ENCODE measurements around the gene ORAI2. TPM values are rescaled to one million over a fixed set of nuclear protein-coding genes. Genes with fewer than 3 reads are reported as not detected.

Gene ORAI2
- total and polyA plus RNA-seq, 9 donors = 3.2 to 18.9 (median 15.6) TPM

DNA sequence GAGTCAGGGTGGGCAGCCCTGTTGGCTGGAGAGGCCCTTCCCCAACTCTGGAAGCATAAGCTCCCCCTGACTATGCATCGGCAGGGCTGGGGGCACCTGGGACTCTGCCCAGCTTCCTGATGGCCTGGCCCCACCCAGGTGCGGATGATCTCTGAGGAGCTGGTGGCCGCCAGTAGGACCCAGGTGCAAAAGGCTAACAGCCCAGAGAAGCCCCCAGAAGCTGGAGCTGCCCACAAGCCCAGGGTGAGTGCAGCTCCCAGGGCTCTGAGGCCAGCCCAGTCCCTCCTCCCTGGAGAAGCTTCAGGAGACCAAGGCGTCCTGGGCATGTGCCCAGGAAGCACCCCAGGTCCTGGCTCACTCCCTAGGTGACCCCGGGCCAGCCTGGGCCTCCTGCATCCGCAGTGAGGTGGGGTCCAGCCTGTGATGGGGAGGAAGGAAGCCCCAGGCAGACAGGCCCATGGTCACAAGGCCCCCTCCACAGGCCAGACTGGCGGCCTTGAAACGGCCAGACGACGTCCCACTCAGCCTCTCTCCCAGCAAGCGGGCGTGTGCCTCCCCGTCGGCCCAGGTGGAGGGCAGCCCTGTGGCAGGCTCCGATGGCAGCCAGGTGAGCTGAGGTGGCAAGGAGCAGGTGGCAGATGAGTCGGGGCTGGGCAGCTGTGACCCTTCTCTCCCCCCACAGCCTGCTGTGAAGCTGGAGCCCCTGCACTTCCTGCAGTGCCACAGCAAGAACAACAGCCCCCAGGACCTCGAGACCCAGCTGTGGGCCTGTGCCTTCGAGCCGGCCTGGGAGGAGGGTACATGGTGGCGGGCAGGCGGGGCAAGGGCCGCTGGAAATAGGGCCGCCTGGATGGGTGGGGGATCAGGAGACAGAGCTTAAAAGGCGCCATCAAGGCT is 34.5 kb downstream of the ORAI2 start:
- no peaks in the 10 kb centered on the region for H3K27me3 ChIP-seq
- H3K4me1 ChIP-seq (ENCODE audit: insufficient read depth) = peaks cover 14% of the 10 kb centered on the region
- no peaks in the 10 kb centered on the region for H3K36me3 ChIP-seq
- WGBS, 3 donors = 72 to 86% (median 82%) methylated on average over 23 to 24 of the region's 24 CpGs
- no peaks in the 10 kb centered on the region for H3K9me3 ChIP-seq
- no peak overlapping the region for H3K4me3 ChIP-seq
- H3K27ac ChIP-seq = no peak overlapping the region
- TF ChIP-seq EP300 (IDR thresholded peaks at IDR 0.05) (no peak), POLR2A (IDR thresholded peaks at IDR 0.05) (no peak)
- TF ChIP-seq, protein P1, sequence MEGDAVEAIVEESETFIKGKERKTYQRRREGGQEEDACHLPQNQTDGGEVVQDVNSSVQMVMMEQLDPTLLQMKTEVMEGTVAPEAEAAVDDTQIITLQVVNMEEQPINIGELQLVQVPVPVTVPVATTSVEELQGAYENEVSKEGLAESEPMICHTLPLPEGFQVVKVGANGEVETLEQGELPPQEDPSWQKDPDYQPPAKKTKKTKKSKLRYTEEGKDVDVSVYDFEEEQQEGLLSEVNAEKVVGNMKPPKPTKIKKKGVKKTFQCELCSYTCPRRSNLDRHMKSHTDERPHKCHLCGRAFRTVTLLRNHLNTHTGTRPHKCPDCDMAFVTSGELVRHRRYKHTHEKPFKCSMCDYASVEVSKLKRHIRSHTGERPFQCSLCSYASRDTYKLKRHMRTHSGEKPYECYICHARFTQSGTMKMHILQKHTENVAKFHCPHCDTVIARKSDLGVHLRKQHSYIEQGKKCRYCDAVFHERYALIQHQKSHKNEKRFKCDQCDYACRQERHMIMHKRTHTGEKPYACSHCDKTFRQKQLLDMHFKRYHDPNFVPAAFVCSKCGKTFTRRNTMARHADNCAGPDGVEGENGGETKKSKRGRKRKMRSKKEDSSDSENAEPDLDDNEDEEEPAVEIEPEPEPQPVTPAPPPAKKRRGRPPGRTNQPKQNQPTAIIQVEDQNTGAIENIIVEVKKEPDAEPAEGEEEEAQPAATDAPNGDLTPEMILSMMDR (IDR thresholded peaks at IDR 0.05) = no peak
- peak in 2 of 5 donors; percentile 28 to 38 for DNase-seq
- intact Hi-C loops (cut with DNase I) = no loop called here

DNA sequence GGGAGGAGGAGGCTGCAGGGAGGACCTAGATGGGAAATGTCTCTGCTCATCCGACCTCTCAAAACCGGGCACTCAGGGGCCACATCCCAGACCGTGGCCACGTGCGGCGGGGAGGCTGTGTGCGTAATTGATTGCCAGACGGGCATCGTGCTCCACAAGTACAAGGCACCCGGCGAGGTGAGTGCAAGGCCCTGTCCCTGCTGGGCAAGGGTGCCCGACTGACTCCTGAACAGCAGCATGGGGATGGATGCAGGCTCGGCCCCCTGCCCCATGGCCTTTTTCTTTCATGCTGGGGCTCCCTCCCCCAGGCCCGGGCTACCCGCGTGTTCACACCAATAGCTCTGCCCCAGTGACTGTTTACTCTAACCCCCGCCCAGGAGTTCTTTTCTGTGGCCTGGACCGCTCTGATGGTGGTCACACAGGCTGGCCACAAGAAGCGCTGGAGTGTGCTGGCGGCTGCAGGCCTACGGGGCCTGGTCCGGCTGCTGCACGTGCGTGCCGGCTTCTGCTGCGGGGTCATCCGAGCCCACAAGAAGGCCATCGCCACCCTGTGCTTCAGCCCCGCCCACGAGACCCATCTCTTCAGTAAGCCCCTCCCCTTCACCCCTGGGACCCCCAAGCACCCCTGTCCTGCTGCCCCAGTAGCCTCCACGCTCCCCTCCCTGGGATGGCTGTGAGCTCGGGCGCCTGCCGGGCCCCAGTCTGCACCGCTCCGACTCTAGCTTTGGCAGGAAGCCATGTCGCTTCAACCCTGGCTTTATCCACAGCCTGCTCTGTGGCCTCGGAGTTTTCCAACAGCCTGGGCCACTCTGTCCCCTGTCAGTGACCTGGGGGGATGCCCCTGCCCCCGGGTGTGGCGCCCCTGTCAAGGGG is 35.3 kb downstream of the ORAI2 start:
- TF ChIP-seq, protein P1 (IDR thresholded peaks at IDR 0.05) = no peak
- TF ChIP-seq POLR2A (IDR thresholded peaks at IDR 0.05) (no peak), EP300 (IDR thresholded peaks at IDR 0.05) (no peak)
- intact Hi-C loops (cut with DNase I) = no loop called here
- DNase-seq = peak in 2 of 5 donors; percentile 41 to 53
- H3K27me3 ChIP-seq = no peaks in the 10 kb centered on the region
- peaks cover 13% of the 10 kb centered on the region for H3K4me1 ChIP-seq (ENCODE audit: insufficient read depth)
- no peak overlapping the region for H3K27ac ChIP-seq
- H3K36me3 ChIP-seq = no peaks in the 10 kb centered on the region
- H3K4me3 ChIP-seq = no peak overlapping the region
- H3K9me3 ChIP-seq = no peaks in the 10 kb centered on the region
- WGBS, 3 donors = 73 to 88% (median 77%) methylated on average over 38 to 40 of the region's 40 CpGs

DNA sequence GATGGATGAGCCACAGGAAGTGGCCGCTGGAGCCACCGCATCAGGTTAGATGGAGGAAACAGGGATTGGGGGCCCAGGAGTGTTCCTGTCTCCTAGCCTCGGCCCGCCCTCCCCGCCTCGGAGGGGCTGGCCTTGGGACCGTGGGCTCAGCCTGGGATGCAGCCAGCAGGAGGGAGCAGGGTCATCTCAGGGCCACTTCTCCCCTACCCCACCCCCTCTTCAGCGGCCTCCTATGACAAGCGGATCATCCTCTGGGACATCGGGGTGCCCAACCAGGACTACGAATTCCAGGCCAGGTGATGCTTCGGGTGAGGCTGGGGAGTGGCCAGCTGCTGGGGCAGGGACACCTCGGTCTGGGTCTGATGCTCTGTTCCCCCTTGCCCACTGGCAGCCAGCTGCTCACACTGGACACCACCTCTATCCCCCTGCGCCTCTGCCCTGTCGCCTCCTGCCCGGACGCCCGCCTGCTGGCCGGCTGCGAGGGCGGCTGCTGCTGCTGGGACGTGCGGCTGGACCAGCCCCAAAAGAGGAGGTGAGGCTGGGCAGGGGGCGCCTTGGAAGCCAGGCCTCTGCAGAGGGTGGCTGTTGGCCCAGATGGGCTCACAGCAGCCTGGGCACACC is 36.1 kb downstream of the ORAI2 start:
- Histone ChIP-seq H3K27ac (no peak overlapping the region), H3K9me3 (no peaks in the 10 kb centered on the region), H3K27me3 (no peaks in the 10 kb centered on the region), H3K4me3 (no peak overlapping the region), H3K36me3 (no peaks in the 10 kb centered on the region), H3K4me1 (ENCODE audit: insufficient read depth) (peaks cover 7% of the 10 kb centered on the region)
- DNase-seq = peak in 2 of 5 donors; percentile 26 to 38
- 77 to 85% (median 77%) methylated on average over 23 to 24 of the region's 24 CpGs for WGBS, 3 donors
- TF ChIP-seq EP300 (IDR thresholded peaks at IDR 0.05) (no peak), POLR2A (IDR thresholded peaks at IDR 0.05) (no peak)
- TF ChIP-seq, protein P1 (IDR thresholded peaks at IDR 0.05) = no peak
- intact Hi-C loops (cut with DNase I) = no loop called here
